ENCODE measurements around the gene GLDN. TPM values are rescaled to one million over a fixed set of nuclear protein-coding genes. Genes with fewer than 3 reads are reported as not detected.

GLDN gene
- total and polyA plus RNA-seq, 2 of the 8 experiments (the other 6 are each of a cell fraction or from before 2014, with no cell fraction given): 0.24 to 0.50 TPM

DNA sequence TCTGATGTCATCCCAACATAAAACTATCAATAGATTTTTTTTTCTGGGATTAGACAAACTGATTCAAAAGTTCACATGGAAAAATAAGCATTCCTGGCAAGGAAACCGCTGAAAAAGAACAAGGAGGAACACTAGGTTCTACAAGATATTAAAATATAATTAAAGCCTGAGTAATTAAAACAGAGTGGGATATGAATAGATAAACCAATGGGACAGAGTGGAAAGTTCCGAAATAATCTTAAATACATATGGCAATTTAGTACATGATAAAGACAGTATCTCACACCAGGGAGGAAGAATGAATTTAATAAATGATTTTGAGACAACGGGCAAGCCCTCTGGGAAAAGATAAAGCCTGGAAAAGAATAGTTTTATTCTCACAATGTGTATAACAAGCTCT is 4.7 kb downstream of the GLDN start (continued):
- TF ChIP-seq, protein P1, sequence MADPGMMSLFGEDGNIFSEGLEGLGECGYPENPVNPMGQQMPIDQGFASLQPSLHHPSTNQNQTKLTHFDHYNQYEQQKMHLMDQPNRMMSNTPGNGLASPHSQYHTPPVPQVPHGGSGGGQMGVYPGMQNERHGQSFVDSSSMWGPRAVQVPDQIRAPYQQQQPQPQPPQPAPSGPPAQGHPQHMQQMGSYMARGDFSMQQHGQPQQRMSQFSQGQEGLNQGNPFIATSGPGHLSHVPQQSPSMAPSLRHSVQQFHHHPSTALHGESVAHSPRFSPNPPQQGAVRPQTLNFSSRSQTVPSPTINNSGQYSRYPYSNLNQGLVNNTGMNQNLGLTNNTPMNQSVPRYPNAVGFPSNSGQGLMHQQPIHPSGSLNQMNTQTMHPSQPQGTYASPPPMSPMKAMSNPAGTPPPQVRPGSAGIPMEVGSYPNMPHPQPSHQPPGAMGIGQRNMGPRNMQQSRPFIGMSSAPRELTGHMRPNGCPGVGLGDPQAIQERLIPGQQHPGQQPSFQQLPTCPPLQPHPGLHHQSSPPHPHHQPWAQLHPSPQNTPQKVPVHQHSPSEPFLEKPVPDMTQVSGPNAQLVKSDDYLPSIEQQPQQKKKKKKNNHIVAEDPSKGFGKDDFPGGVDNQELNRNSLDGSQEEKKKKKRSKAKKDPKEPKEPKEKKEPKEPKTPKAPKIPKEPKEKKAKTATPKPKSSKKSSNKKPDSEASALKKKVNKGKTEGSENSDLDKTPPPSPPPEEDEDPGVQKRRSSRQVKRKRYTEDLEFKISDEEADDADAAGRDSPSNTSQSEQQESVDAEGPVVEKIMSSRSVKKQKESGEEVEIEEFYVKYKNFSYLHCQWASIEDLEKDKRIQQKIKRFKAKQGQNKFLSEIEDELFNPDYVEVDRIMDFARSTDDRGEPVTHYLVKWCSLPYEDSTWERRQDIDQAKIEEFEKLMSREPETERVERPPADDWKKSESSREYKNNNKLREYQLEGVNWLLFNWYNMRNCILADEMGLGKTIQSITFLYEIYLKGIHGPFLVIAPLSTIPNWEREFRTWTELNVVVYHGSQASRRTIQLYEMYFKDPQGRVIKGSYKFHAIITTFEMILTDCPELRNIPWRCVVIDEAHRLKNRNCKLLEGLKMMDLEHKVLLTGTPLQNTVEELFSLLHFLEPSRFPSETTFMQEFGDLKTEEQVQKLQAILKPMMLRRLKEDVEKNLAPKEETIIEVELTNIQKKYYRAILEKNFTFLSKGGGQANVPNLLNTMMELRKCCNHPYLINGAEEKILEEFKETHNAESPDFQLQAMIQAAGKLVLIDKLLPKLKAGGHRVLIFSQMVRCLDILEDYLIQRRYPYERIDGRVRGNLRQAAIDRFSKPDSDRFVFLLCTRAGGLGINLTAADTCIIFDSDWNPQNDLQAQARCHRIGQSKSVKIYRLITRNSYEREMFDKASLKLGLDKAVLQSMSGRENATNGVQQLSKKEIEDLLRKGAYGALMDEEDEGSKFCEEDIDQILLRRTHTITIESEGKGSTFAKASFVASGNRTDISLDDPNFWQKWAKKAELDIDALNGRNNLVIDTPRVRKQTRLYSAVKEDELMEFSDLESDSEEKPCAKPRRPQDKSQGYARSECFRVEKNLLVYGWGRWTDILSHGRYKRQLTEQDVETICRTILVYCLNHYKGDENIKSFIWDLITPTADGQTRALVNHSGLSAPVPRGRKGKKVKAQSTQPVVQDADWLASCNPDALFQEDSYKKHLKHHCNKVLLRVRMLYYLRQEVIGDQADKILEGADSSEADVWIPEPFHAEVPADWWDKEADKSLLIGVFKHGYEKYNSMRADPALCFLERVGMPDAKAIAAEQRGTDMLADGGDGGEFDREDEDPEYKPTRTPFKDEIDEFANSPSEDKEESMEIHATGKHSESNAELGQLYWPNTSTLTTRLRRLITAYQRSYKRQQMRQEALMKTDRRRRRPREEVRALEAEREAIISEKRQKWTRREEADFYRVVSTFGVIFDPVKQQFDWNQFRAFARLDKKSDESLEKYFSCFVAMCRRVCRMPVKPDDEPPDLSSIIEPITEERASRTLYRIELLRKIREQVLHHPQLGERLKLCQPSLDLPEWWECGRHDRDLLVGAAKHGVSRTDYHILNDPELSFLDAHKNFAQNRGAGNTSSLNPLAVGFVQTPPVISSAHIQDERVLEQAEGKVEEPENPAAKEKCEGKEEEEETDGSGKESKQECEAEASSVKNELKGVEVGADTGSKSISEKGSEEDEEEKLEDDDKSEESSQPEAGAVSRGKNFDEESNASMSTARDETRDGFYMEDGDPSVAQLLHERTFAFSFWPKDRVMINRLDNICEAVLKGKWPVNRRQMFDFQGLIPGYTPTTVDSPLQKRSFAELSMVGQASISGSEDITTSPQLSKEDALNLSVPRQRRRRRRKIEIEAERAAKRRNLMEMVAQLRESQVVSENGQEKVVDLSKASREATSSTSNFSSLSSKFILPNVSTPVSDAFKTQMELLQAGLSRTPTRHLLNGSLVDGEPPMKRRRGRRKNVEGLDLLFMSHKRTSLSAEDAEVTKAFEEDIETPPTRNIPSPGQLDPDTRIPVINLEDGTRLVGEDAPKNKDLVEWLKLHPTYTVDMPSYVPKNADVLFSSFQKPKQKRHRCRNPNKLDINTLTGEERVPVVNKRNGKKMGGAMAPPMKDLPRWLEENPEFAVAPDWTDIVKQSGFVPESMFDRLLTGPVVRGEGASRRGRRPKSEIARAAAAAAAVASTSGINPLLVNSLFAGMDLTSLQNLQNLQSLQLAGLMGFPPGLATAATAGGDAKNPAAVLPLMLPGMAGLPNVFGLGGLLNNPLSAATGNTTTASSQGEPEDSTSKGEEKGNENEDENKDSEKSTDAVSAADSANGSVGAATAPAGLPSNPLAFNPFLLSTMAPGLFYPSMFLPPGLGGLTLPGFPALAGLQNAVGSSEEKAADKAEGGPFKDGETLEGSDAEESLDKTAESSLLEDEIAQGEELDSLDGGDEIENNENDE (IDR thresholded peaks at IDR 0.05; ENCODE audit: insufficient replicate concordance, low read length): no peak
